ENCODE measurements around the gene FOXA1. TPM values are rescaled to one million over a fixed set of nuclear protein-coding genes. Genes with fewer than 3 reads are reported as not detected.
A peak's percentile ranks its signal among the peaks of the same experiment; 100 is the strongest.

The FOXA1 gene
- total RNA-seq: 187 and 196 TPM in 2 replicates
- long read RNA-seq, partial matches to known transcripts: 0 of 28 reads
- long read RNA-seq, other reads (novel, unspliced or antisense): 28 of 28 reads

- no peak for TF ChIP-seq CTCF (IDR thresholded peaks at IDR 0.05; ENCODE audit: unreplicated experiment)
- Mint-ChIP-seq H3K9me3 (ENCODE audit: low read depth) (no peaks in the 10 kb centered on the region), H3K27ac (peak within 1 kb of the TSS; percentile 100), H3K4me1 (ENCODE audit: low read depth) (peaks cover 30% of the 10 kb centered on the region), H3K27me3 (no peaks in the 10 kb centered on the region), H3K36me3 (ENCODE audit: insufficient read depth) (peaks cover 23% of the 10 kb centered on the region), H3K4me3 (ENCODE audit: low read depth) (peak within 1 kb of the TSS; percentile 92)
- peak; percentile 78 for DNase-seq (ENCODE audit: low spot score, unreplicated experiment)
Observed at GRCh38 chr14:37594971-37595808, at the start of gene FOXA1, which contains the start of gene TTC6. Gene FOXA1 (minus strand): TSS chr14:37595249. CDS start chr14:37594972, 277 bp downstream. Gene TTC6 (plus strand): TSS chr14:37595629. CDS start chr14:37622065, 26,436 bp downstream.

DNA sequence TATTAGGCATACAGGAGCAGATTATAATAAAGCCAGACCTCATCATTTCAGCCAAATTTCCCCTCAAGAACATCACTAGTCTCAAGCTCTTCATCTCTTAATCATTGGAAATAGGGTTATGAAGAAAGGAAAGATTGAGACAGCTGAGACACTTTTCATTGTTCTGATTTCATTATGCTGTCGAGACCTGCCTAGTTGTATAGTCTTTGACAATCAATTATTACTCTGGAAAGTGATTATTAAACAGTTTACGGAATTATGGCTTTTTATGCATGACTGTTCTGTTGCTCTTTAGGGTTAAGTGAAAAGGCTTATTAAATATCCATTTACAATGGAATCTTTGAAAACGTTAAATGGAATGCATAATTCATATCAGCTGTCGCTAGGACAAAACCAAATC, 48.7 kb upstream of the FOXA1 start:
- peaks cover 3% of the 10 kb centered on the region for H3K36me3 Mint-ChIP-seq (ENCODE audit: insufficient read depth)
- no peaks in the 10 kb centered on the region for H3K4me1 Mint-ChIP-seq (ENCODE audit: low read depth)
- DNase-seq (ENCODE audit: low spot score, unreplicated experiment): no peak
- no peak overlapping the region for H3K4me3 Mint-ChIP-seq (ENCODE audit: low read depth)
- no peak overlapping the region for H3K27ac Mint-ChIP-seq
- no peak for TF ChIP-seq CTCF (IDR thresholded peaks at IDR 0.05; ENCODE audit: unreplicated experiment)
- H3K27me3 Mint-ChIP-seq: no peaks in the 10 kb centered on the region
- no peaks in the 10 kb centered on the region for H3K9me3 Mint-ChIP-seq (ENCODE audit: low read depth)

DNA sequence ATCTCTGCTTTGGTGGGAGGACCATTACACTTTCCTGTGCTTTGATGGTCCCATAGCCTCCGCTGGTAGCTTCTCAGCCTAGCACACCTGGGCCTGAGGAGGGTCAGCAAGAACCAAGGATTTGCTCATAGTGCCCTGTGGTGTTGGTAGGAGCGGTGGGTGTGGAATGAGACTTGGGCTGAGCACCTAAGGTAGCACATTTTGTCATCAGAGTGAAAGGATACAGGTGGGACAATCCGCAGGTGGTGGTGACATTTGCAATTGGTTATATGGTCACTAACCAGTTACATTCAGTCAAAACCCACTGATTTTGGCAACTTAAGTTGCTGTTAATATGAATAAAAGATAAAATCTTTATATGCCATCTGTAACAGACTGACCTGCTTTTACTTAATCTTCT, 47.1 kb upstream of the FOXA1 start:
- Mint-ChIP-seq H3K9me3 (ENCODE audit: low read depth) (no peaks in the 10 kb centered on the region), H3K36me3 (ENCODE audit: insufficient read depth) (peaks cover 5% of the 10 kb centered on the region), H3K27me3 (no peaks in the 10 kb centered on the region)

GRCh38 chr14:37641117-37641516, 46.1 kb upstream of the FOXA1 start:
- peaks cover 3% of the 10 kb centered on the region for H3K9me3 Mint-ChIP-seq (ENCODE audit: low read depth)

More for the DNA sequence above, 47.1 kb upstream of the FOXA1 start:
- no peak overlapping the region for H3K27ac Mint-ChIP-seq
- H3K4me1 Mint-ChIP-seq (ENCODE audit: low read depth): no peaks in the 10 kb centered on the region
- H3K4me3 Mint-ChIP-seq (ENCODE audit: low read depth): no peak overlapping the region
- DNase-seq (ENCODE audit: low spot score, unreplicated experiment): no peak
- TF ChIP-seq CTCF (IDR thresholded peaks at IDR 0.05; ENCODE audit: unreplicated experiment): no peak

More at GRCh38 chr14:37641117-37641516, 46.1 kb upstream of the FOXA1 start:
- no peak for TF ChIP-seq CTCF (IDR thresholded peaks at IDR 0.05; ENCODE audit: unreplicated experiment)
- Mint-ChIP-seq H3K27me3 (no peaks in the 10 kb centered on the region), H3K4me3 (ENCODE audit: low read depth) (no peak overlapping the region), H3K27ac (no peak overlapping the region), H3K4me1 (ENCODE audit: low read depth) (no peaks in the 10 kb centered on the region), H3K36me3 (ENCODE audit: insufficient read depth) (peaks cover 10% of the 10 kb centered on the region)
- no peak for DNase-seq (ENCODE audit: low spot score, unreplicated experiment)

All from progenitor cell of endocrine pancreas (in vitro differentiated cells).